Measurements from ENCODE around the gene TM4SF18.

The TM4SF18 gene

GRCh38 chr3:149373235-149374125 is 40.0 kb upstream of the TM4SF18 start:
- no peak for TF ChIP-seq CTCF (IDR thresholded peaks at IDR 0.05; ENCODE audit: extremely low read depth, insufficient read depth, missing control alignments)
- no peak for DNase-seq (ENCODE audit: low spot score)
- in situ Hi-C loops (cut with MboI; ENCODE audit: low pct_unique_long_range_greater_than_20kb, low sequenced_read_pairs, unreplicated experiment), result no loop called here

- no peak for DNase-seq (ENCODE audit: low spot score)
- in situ Hi-C loops (cut with MboI; ENCODE audit: low pct_unique_long_range_greater_than_20kb, low sequenced_read_pairs, unreplicated experiment), result no loop called here
- TF ChIP-seq CTCF (IDR thresholded peaks at IDR 0.05; ENCODE audit: extremely low read depth, insufficient read depth, missing control alignments), result no peak
These were observed 38.3 kb upstream of the TM4SF18 start for GRCh38 chr3:149371723-149372114.

DNA sequence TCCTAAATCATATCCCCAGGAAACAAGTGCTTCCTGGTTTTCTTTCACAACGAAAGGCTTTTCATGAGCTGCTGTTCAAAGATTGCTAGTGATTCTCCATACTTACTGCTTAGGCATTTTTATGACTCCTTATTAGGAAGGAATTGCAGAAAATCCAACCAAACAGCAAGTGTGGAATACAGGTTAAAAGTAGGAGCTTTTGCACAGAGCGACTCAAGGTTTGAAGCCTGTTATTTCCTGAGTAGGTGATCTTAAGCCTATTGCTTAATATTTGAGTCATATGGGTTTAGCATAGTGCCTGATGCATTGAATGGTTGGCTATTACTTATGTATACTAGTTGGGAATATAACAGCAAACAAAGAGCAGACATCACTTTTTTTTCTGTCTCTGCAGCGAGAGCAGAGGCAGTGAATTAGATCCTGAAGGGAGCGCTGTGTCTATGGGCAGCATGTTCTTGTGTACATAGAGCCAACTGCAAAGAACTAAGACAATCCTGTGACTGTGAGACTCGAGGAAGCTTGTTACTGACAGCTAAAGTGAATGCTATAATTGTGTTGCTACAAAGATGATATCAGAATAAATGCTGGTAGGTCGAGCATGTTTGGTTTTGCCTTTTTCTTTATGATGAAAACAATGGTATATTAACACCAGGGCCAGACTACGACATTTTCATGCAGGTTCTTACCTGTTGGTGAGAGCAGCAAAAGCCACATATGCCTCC is 37.7 kb upstream of the TM4SF18 start:
- DNase-seq (ENCODE audit: low spot score), result no peak
- in situ Hi-C loops (cut with MboI; ENCODE audit: low pct_unique_long_range_greater_than_20kb, low sequenced_read_pairs, unreplicated experiment), result no loop called here
- TF ChIP-seq CTCF (IDR thresholded peaks at IDR 0.05; ENCODE audit: extremely low read depth, insufficient read depth, missing control alignments), result no peak

DNA sequence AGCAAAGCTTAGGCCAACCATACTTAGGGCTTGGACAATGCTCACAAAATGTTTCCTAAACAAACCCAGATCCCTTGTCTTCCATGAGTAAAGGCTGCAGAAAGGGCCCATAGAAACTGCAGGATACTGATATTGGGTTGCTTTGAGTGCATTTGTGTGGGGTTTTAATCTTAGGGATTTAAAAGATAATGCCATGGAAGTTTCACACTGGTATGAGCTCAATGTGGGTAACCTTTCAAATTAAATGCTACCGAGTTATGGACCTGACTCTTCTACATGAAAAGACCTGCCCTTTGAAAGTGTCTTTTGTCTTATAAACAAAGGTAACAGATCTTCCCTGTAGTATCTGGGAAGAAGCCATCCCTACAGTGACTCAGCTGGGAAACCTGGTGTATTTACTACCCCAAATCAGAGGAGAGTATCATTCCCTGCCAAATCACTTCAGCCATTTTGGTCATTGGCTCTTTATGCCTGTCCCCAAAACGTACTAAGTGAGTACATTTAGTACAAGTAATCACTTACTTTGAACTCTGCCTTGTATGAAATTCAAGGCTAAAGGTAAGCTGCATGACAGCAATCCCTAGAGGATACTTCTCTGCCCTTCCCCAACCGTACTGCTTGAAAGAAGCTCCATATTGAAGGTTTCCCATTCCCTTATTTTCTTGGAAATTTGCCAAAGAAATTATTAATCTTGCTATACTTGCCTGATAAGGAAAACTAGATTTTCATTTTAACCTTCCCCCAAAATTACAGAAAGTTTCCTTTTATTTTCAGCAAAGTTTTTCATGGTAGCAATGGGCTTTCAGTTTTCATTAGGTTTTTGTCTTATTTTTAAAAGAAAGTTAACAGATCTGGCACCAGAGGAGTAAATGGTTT is 36.8 kb upstream of the TM4SF18 start:
- in situ Hi-C loops (cut with MboI; ENCODE audit: low pct_unique_long_range_greater_than_20kb, low sequenced_read_pairs, unreplicated experiment), result no loop called here
- no peak for DNase-seq (ENCODE audit: low spot score)
- no peak for TF ChIP-seq CTCF (IDR thresholded peaks at IDR 0.05; ENCODE audit: extremely low read depth, insufficient read depth, missing control alignments)

DNA sequence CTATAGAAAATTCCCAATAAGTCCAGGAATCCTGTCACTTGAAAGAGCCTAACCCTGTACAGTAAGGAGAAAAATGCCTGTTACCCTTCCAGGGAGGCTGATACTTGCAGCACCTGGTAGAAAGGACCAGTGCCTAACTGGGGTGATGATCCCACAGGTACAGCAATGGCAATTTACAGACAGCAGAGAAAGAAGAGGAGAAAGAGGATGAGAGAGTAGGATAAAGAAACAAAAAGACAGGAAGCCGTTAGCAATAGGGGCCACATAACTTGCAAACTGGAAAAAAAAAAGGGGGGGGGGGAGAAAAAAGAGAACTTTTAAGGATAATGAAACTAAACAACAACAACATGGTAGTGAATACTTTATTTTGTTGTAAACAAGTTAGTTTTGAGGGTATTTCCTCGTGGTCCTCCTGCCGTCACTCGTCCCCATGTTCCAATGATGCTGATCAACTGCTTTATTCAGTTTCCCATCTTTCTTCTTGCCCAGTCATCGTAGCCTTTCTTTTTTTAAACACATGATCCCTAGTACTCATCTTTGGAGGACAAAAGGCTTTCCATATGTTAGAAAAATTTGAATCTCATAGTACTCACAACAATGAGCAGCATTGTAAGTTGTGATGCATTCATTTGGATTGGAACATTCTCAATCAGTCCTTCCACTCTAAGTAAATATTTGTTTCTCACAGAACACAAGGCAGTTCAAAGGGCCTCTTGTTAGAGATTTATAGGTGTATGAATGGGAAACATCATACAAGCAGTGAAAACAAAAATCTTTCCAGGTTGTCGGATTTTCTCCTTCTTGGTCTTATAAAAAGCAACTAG is 35.5 kb upstream of the TM4SF18 start:
- no peak for TF ChIP-seq CTCF (IDR thresholded peaks at IDR 0.05; ENCODE audit: extremely low read depth, insufficient read depth, missing control alignments)
- no peak for DNase-seq (ENCODE audit: low spot score)
- in situ Hi-C loops (cut with MboI; ENCODE audit: low pct_unique_long_range_greater_than_20kb, low sequenced_read_pairs, unreplicated experiment), result no loop called here

Measured in GM13977 (cell line).